GM18505 (cell line): Measurements from ENCODE around the gene UBE2I.

ENCODE experiments used
- ATAC-seq: cut with Tn5 transposase; IDR thresholded peaks from one replicate; pipeline ENCODE4 v1.9.1; 2021; ENCODE audit not compliant: unreplicated experiment
- POLR2A ChIP-seq: IDR thresholded peaks from 4 replicates; pipeline ENCODE4 v1.6.1; 2011; ENCODE audit warnings: borderline replicate concordance; ENCODE audit not compliant: insufficient read depth, insufficient read length; ENCODE audit errors: extremely low read depth

UBE2I gene

DNA sequence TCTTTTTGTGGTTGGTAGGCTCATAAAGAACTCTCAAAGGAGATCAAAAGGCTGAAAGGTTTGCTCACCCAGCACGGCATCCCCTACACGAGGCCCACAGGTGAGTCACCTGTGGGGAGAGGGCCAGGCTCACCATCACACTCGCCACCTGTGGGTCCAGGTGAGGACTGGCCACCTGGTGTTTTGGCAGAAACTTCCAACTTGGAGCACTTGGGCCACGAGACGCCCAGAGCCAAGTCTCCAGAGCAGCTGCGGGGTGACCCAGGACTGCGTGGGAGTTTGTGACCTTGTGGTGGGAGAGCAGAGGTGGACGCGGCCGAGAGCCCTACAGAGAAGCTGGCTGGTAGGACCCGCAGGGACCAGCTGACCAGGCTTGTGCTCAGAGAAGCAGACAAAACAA, 53.4 kb downstream of the UBE2I start:
- no peak for TF ChIP-seq POLR2A
- ATAC-seq = no peak

GRCh38 chr16:1363501-1364041, 54.1 kb downstream of the UBE2I start:
- TF ChIP-seq POLR2A = no peak
- ATAC-seq = no peak

- no peak for TF ChIP-seq POLR2A
- no peak for ATAC-seq
Measured at GRCh38 chr16:1364510-1364909, 55.1 kb downstream of the UBE2I start.

DNA sequence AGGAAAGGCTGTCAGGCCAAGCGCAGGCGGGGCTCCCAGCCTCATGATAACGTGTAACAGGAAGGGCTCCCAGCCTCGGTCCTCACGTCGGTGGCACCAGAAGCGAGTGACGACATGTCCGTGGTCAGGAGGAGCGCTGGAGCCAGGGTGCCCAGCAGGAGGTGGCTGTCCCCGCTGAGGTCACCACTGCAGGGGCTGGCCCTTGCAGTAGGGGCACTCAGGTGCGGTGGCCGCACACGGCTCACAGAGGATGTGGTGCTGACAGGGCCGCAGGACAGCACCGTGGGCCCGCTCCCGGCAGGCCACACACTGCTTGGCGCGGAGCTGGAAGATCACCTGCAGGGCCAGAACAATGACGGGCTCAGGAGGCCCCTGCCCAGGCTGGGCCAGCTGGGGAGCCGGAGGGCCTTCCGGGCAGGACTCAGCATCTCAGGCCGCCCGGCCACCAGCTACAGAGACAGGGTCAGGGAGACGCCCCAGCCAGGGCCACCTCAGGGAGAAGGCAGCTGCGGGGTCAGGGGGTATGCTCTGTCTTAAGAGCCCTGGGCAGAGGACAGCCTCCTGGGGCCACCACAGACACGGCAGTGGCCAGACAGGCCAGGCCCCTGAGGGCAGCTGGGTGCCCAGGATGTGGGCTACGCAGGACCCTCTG, 56.8 kb downstream of the UBE2I start:
- ATAC-seq = no peak
- no peak for TF ChIP-seq POLR2A

DNA sequence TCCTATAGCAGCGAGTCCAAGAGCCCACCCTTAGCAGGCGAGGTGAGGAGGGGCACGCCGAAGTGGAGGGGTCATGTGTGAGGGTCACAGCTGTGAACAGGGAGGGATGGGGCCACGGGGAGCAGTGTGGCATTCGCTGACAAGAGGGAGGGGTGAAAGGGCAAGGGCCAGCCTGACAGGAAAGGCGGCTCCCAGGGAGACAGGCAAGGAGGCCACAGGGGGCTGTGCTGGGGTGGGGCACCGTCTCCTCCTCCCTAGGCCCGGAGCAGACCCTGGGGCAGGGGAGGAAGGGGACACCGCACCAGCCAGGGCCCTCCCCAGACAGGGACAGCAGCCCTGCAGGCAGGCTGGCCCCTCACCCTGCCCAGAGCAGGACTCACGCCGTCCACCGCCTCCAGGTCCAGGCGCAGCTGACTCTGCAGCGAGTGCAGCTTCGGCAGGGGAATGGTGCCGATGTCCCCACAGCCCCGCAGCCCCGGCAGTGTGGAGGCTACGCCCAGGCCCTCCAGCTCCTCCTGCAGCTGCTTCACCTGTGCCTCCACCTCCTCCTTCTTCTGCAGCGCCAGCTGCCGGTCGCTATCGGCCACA, 57.4 kb downstream of the UBE2I start:
- no peak for TF ChIP-seq POLR2A
- ATAC-seq = no peak

GRCh38 chr16:1367486-1368174, 58.2 kb downstream of the UBE2I start:
- no peak for ATAC-seq
- TF ChIP-seq POLR2A = no peak

DNA sequence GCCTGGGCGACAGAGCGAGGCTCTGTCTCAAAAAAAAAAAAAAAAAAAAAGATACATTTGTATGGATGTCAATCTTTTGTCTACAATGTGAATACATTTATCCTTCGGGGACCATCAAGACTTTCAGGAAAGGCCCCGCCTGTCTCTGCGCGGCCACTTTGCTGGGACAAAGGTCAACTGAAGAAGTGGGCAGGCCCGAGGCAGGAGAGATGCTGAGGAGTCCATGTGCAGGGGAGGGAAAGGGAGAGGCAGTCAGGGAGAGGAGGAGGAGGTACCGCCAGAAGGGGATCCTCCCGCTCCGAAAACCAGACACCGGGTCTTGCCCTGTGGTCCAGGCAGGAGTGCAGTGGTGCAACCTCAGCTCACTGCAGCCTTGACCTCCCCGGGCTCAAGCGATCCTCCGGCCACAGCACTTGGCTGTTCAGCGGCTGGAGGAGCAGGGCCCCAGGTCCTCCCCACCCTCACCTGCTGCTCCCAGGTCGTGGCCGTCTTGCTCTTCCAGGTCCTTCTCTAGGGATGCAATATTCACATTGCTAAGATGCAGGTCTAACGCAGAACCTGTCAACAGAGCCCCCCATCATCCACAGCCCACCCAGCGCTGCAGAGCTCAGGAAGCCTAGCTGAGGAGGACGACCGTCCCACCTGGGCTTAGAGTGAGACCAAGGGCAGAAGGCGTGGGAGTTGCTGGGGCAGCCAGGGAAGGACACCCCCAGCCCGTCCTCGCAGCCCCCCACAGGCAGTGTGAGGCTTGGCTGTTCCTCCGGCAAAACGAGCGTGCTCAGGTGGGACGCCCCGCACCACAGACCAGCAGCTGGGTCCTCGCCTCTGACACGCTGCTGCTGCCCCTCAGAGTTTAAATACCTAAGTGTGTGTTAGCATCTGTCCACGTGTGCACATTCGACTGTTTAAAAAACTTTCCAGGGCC, 61.9 kb downstream of the UBE2I start:
- ATAC-seq = no peak
- TF ChIP-seq POLR2A = no peak

DNA sequence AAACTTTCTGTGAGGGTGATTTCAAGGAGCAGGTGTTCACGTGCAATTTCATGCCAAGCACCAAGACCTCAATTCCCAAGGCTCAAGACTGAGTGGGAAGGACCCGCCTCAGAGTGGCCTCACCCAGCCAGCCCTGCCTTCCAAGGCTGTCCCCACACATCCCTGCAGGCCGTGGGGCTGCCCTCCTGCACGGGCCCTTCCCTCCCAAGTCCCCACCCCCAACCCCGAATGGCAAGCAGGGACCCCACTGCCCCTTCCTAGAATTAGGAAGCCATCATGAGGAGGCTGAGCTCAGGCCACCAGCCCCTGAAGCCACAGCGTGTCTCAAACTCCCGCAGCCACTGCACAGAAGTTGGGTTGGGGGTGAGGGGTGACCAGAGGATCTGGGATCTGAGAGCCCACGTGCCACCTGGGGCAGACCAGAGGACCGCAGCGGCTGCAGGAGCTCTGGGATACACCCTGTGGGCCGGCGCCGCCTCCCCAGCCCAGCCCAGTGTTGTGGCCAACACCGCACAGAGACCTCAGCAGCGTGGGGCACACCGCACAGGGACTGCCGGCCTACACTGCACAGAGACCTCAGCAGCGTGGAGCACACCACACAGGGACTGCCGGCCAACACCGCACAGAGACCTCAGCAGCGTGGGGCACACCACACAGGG, 63.0 kb downstream of the UBE2I start:
- TF ChIP-seq POLR2A = no peak

DNA sequence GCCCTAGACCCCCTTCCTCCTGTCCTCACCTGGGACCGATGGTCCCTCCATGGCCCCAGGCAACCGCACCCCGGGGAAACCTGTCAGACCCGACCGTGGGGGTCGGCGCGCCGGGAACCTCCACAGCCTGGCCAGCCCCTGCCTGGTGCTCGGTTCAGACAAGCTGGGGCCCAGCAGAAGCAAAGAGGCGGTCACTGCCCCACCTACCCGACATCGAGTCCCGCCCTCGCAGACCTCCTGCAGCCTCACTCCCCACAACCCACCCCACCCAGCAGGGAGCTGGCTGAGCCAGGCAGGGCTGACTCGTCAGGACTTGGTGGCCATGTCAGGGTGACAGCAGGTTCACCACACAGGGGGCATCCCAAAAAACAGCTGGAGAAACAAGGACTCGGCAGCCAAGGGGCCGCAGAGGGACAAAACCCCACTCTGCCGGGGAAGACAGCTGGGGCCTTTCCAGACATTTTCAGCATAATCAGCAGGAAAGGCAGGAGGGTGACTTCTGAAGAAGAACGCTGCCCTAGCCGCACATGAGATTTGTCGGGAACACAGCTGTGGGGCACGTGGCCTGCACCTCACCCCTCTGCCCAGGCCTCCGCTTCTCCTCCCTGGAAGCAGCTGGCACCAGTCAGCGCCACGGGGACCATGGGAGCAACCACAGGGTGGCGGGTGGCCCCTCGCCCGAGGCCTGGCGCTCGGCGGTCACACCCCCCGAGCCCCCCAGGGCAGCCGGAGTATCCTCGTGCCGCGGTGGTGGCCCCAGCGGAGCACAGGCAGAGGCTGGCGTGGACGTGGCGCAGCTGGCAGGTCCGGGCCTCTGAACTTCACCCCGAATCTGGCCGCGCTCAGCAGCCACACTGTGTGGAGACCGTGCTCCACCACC, 65.2 kb downstream of the UBE2I start:
- TF ChIP-seq POLR2A = no peak
- no peak for ATAC-seq

More for the DNA sequence above, 63.0 kb downstream of the UBE2I start:
- ATAC-seq = no peak

GRCh38 chr16:1375298-1375640, 65.8 kb downstream of the UBE2I start:
- ATAC-seq = no peak
- TF ChIP-seq POLR2A = no peak

DNA sequence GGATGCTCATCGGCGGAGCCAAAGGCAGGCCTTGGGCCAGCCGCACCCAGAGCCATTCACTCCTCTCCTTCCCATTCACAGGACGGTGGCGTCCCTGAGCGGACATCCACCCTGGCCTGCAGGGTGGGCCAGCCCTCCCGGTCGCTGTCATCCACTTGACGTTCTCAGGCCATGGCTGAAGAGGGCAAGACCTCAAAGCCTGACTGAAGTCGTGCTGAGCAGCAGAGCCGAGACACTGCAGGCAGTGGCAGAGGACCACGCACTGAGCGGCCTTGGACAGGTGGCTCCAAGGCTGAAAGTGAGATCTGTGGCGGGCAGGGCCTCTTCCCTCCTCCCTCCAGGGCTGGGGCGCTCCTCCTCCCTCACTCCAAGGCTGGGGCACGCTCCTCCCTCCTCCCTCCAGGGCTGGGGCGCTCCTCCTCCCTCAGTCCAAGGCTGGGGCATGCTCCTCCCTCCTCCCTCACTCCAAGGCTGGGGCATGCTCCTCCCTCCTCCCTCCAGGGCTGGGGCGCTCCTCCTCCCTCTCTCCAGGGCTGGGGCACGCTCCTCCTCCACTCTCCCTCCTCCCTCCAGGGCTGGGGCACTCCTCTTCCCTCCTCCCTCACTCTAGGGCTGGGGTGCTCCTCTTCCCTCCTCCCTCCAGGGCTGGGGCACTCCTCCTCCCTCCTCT, 66.4 kb downstream of the UBE2I start:
- ATAC-seq = no peak
- TF ChIP-seq POLR2A = no peak
